ENCODE results near the gene CDHR5. TPM values are rescaled to one million over a fixed set of nuclear protein-coding genes. Genes with fewer than 3 reads are reported as not detected.

CDHR5 gene
- polyA plus RNA-seq, 1 of the 3 experiments (the other 2 are of a cell fraction) = not detected

GRCh38 chr11:628056-628455 lies 3.3 kb upstream of the CDHR5 start (continued):
- TF ChIP-seq ZBTB33 (IDR thresholded peaks at IDR 0.05; ENCODE audit: borderline replicate concordance, low read depth) = no peak
- no peak for TF ChIP-seq FOSL2 (IDR thresholded peaks at IDR 0.05; ENCODE audit: borderline replicate concordance, low read depth)
- TF ChIP-seq NRF1 (IDR thresholded peaks at IDR 0.05; ENCODE audit: low read depth, low read length) = no peak

GRCh38 chr11:627308-627576 lies 2.5 kb upstream of the CDHR5 start:
- Histone ChIP-seq H3K27me3 (ENCODE audit: insufficient read depth) (no peaks in the 10 kb centered on the region), H3F3A (replicated peaks; ENCODE audit: insufficient read depth) (peaks cover 15% of the 10 kb centered on the region), H3K27ac (ENCODE audit: low read depth in 2 of 2, low read length in 1 of 2) (no peak overlapping the region), H2AFZ (ENCODE audit: low read depth) (no peak overlapping the region), H3K36me3 (replicated peaks in 1 of 2; ENCODE audit: control insufficient read depth in 1 of 2, insufficient read depth in 2 of 2, low read length in 1 of 2) (peaks cover 0 to 4% of the 10 kb centered on the region in 2 experiments), H3K4me3 (ENCODE audit: low read depth in 2 of 2, low read length in 1 of 2) (no peak overlapping the region), H3K9ac (no peak overlapping the region), H3K79me2 (ENCODE audit: insufficient read depth) (no peaks in the 10 kb centered on the region; the same call in 1 of the 2 replicates), H3K4me1 (ENCODE audit: control insufficient read depth in 1 of 2, insufficient read depth in 2 of 2, low read depth in 1 of 2, low read length in 1 of 2) (no peaks in the 10 kb centered on the region), H3K4me2 (no peak overlapping the region), H3K9me2 (no peaks in the 10 kb centered on the region), H4K20me1 (ENCODE audit: insufficient read depth) (no peaks in the 10 kb centered on the region), H3K9me3 (no peaks in the 10 kb centered on the region)
- POLR2A ChIA-PET = no interaction called here
- TF ChIP-seq ELF1 (IDR thresholded peaks at IDR 0.05) = no peak
- TF ChIP-seq JUND (IDR thresholded peaks at IDR 0.05) = no peak
- no peak for TF ChIP-seq RXRA (IDR thresholded peaks at IDR 0.05; ENCODE audit: borderline replicate concordance, low read depth)
- TF ChIP-seq ZBTB33 (IDR thresholded peaks at IDR 0.05; ENCODE audit: borderline replicate concordance, low read depth) = no peak
- DNase-seq = no peak
- CTCF ChIA-PET = interaction anchor here (1.2 kb wide), 1 partner anchor 9 kb away, joined by 3 read pairs; the partner anchor contains the start of gene DRD4
- 84% methylated on average over 26 of the region's 28 CpGs for WGBS (ENCODE audit: low lambda C conversion rate)

- no peak for DNase-seq
- H3K9me2 ChIP-seq = no peaks in the 10 kb centered on the region
- H3F3A ChIP-seq (replicated peaks; ENCODE audit: insufficient read depth) = peaks cover 15% of the 10 kb centered on the region
- no peaks in the 10 kb centered on the region for H3K4me1 ChIP-seq (ENCODE audit: control insufficient read depth in 1 of 2, insufficient read depth in 2 of 2, low read depth in 1 of 2, low read length in 1 of 2)
- ChIA-PET POLR2A (no interaction called here), CTCF (interaction anchor here (0.6 to 1.2 kb wide), 2 partner anchors 10 to 15 kb away, joined by 3 read pairs; partner anchors contain the start of gene DRD4)
- H3K9ac ChIP-seq = no peak within 1 kb of the TSS
- H3K27ac ChIP-seq (ENCODE audit: low read depth in 2 of 2, low read length in 1 of 2) = no peak within 1 kb of the TSS
- no peaks in the 10 kb centered on the region; the same call in 1 of the 2 replicates for H3K79me2 ChIP-seq (ENCODE audit: insufficient read depth)
- peaks cover 0 to 4% of the 10 kb centered on the region in 2 experiments for H3K36me3 ChIP-seq (replicated peaks in 1 of 2; ENCODE audit: control insufficient read depth in 1 of 2, insufficient read depth in 2 of 2, low read length in 1 of 2)
- H3K9me3 ChIP-seq = no peaks in the 10 kb centered on the region
- no peak within 1 kb of the TSS for H2AFZ ChIP-seq (ENCODE audit: low read depth)
- H3K27me3 ChIP-seq (ENCODE audit: insufficient read depth) = no peaks in the 10 kb centered on the region
- no peak within 1 kb of the TSS for H3K4me2 ChIP-seq
- 71% methylated on average over 27 of the region's 72 CpGs for WGBS (ENCODE audit: low lambda C conversion rate)
- H3K4me3 ChIP-seq (ENCODE audit: low read depth in 2 of 2, low read length in 1 of 2) = no peak within 1 kb of the TSS
- H4K20me1 ChIP-seq (ENCODE audit: insufficient read depth) = no peaks in the 10 kb centered on the region
- TF ChIP-seq PBX3 (IDR thresholded peaks at IDR 0.05) (no peak), SMC3 (IDR thresholded peaks at IDR 0.05; ENCODE audit: low read depth, low read length) (no peak), CHD2 (IDR thresholded peaks at IDR 0.05; ENCODE audit: low read length, partially characterized antibody) (no peak), RAD21 (IDR thresholded peaks at IDR 0.05; ENCODE audit: low read length) (no peak), FOXM1 (IDR thresholded peaks at IDR 0.05; ENCODE audit: low read depth) (no peak), RFX5 (IDR thresholded peaks at IDR 0.05; ENCODE audit: low read length) (no peak), FOXJ3 (CRISPR knock-in tag; IDR thresholded peaks at IDR 0.05) (no peak), MXI1 (IDR thresholded peaks at IDR 0.05; ENCODE audit: low read depth, low read length) (no peak), TCF12 (IDR thresholded peaks at IDR 0.05) (no peak), USF1 (IDR thresholded peaks at IDR 0.05; ENCODE audit: borderline replicate concordance, low read depth) (no peak), ELF1 (IDR thresholded peaks at IDR 0.05) (no peak), TAF1 (IDR thresholded peaks at IDR 0.05; ENCODE audit: borderline replicate concordance, low read depth, low read length) (no peak), USF2 (IDR thresholded peaks at IDR 0.05; ENCODE audit: borderline replicate concordance, low read depth, low read length) (no peak), GATA2 (CRISPR knock-in tag; IDR thresholded peaks at IDR 0.05) (no peak), MEF2A (IDR thresholded peaks at IDR 0.05; ENCODE audit: borderline replicate concordance, low read depth) (no peak)
These were observed 1.9 kb upstream of the CDHR5 start, which contains the start of gene SCT for GRCh38 chr11:626475-627307. TSS of gene SCT (minus strand) at chr11:627181. CDS start at chr11:627143, 38 bp downstream.
